Erythroblast (primary cell): ENCODE results near the gene CTAG2.
"Not testable (repeated sequence)": the region's sequence is repeated elsewhere in the genome, so short reads cannot be mapped to it uniquely, and the experiment has no call there.

Experiments
- GATA1 ChIP-seq: IDR thresholded peaks from 2 replicates; pipeline ENCODE4 v1.6.1; 2011; ENCODE audit warnings: low read depth, mild to moderate bottlenecking, control low read depth, low read length, moderate library complexity
- POLR2A ChIP-seq: IDR thresholded peaks from 2 replicates; pipeline ENCODE4 v1.6.1; 2011; ENCODE audit warnings: mild to moderate bottlenecking, low read length

- TF ChIP-seq POLR2A, GATA1: not testable (repeated sequence)
Measured at GRCh38 chrX:154653413-154653812, at the start of gene CTAG2.
